GM19193 (cell line): Measurements from ENCODE around the gene SCEL.

Experiments
- POLR2A ChIP-seq: IDR thresholded peaks from 4 replicates; pipeline ENCODE4 v1.6.1; 2011; ENCODE audit not compliant: insufficient read depth, insufficient read length; ENCODE audit errors: extremely low read depth

Gene SCEL, protein sequence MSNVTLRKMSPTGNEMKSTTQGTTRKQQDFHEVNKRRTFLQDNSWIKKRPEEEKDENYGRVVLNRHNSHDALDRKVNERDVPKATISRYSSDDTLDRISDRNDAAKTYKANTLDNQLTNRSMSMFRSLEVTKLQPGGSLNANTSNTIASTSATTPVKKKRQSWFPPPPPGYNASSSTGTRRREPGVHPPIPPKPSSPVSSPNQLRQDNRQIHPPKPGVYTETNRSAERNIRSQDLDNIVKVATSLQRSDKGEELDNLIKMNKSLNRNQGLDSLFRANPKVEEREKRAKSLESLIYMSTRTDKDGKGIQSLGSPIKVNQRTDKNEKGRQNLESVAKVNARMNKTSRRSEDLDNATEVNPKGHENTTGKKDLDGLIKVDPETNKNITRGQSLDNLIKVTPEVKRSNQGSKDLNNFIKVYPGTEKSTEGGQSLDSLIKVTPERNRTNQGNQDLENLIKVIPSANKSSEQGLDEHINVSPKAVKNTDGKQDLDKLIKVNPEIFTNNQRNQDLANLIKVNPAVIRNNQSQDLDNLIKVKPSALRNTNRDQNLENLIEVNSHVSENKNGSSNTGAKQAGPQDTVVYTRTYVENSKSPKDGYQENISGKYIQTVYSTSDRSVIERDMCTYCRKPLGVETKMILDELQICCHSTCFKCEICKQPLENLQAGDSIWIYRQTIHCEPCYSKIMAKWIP

DNA sequence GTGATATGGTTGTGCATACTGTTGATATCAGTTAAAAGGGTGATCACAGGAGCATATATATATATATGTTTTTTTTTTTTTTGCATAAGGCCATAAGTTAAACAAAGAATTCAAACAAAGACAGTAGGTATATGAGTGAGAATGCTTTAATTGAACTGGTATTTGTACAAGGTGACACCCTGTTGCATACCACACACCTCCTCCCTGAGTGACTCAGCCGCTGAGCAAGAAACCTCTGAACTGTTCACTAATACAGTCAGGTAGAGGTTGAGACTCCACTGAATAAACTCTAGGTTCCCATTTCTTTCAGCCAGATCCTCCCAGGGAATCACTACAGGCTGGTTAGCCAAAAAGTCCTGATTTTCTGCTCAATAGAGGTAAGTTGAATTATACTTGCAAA lies at the start of gene SCEL:
TSS of gene SCEL (plus strand) at position 259 of the 400 bp plus-strand sequence. CDS start 20,170 bp downstream, outside the sequence.
- TF ChIP-seq POLR2A: no peak

DNA sequence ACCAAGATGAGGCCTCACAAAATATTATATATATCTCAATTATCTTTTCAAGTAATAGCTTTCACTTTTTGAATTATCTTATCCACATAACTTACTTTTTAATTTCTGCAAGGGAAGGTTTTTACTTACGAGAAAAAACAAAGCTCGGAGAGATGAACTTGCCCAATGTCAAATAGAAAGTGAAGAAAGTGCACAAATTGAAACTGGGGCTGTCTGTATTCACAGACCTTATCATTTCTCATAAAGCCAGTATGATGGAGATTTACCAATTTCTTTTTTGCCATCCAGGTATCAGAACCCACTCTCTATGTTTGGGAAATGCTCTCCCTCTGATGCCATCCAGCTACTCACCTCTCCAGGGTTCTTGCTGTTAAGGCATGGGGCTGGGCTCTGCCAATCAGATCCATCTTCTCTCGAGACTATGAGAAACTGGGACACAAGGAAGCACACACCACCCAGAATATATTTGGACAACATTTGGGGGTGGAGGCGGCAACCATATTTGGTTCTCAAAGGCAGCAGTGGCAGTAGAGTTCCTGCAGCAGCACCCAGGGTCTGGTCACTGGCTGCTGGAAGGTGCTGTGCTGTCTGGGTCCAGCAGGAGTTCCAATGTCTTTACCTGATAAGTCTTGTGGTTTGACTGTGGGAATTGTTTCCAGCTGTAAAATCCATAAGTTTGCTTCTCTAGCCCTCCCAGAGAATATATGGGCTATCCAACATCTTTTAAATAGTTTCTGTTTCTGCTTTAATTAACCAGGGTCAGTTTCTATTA lies 45.8 kb upstream of the SCEL start:
- no peak for TF ChIP-seq POLR2A

DNA sequence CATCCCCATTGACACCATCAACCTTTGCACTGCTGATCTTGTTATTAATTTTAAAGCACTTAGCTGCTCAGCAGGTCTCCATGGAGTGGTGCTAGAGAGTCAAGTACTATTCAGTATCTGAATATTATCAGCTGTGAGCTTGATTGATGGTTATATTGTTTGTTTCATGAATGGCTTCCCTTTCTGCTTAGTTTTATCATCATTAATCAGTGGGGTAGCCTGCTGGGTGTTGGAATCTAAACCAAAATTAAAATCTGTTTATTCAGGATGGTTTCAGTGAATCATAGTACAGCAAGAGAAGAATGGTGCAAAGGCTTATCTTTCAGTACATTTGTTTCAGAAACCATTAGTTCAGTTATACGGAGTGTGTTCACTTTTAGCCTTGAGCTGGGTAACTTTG lies 42.5 kb upstream of the SCEL start:
- no peak for TF ChIP-seq POLR2A

DNA sequence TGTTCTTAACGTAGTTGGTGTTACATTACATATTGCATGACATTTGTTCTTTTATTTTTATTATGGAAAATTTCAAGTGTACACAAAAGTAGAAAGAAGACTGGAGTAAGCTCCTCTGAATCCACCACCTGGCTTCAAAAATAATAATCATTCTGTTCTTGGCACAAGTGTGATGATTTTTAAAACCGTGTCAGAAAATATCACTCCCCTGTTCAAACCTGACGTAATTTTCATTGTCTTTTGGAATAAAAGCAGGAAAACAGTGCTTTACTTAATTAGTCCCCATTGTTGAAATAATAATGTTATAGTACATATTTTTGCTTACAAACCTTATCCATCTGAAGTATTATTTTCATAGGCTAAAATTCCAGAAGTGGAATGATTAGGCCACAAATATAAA lies 41.3 kb upstream of the SCEL start:
- no peak for TF ChIP-seq POLR2A

DNA sequence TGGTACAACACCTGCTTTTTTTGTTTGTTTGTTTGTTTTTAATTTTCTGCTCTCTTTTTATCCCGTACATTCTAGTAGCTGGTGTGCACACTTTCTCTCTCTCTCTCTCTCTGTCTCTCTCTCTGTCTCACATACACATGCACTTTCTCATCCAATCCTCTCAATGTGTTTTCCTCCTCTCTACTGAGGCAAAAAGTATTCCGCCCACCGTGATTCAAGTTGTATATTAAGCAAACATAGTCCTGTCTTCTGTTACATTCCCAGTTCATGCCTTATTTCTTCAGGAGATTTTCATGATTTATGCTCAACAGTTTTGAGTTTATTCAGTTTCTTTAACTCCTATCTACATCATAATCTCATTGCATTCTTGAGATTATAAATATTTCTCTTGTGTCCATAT lies 38.2 kb upstream of the SCEL start:
- TF ChIP-seq POLR2A: no peak

DNA sequence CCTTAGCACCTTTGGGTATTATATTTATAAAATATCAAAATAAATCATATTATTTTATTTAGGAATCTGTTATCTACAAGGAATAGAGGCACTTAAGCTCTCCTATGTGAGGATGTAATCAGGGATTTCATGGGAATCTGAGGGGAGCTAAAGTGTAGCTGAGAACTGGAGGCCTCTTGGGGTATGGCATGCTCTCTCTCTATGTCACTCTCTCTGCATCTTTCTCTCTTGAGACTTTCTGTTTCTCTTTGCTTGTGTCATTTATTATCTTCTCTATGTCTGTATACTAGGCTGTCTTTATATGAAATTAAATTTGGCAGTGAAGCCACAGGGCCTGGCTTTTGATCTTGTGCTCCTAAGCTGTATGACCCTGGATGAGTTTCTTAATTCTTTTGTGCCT lies 37.7 kb upstream of the SCEL start:
- no peak for TF ChIP-seq POLR2A

DNA sequence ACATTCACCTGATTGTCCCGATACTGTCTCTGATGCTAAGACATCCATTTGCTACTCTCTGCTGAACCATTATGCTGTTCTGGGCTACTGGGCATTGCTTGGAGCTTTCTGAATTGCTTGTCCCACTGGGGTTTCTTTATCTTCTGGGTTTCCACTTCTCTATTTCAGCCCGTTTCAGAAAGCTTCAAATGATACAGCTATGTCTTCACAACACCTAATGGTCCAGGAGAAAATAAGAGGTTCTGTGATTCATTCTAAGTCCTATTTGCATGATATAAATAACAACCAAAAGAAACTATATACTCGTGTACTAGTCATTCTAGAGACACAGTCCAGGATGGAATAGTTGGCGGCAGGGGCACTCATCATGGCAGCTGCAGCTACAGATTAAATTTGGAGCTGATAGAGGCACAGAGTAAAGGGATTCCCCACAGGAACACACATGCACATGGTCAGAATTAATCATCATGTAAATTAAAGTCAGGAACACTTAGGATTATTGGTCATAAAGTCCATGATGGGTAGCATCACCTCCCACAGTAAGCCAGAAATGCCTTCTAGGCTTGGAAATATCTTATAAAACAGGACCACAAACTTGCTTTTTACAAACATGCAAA lies 33.3 kb upstream of the SCEL start:
- TF ChIP-seq POLR2A: no peak

DNA sequence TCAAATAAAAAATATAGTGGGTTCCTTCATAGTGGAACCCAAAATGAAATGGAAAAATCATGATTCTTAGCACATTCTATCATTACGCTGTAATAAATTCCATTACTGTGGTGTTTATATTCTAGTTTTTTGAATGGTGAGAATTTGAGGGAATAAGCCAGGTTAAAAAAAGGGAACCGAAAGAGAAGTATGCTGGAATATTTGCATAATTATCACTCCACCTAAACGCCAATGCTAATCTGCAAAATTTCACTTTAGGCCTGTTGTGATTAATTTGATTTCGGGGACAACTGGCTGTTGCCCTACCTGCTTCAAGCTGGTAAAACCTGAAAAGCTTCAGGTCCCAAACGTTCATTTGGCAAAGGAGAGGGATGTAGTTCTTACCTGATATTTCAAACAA lies 32.1 kb upstream of the SCEL start:
- no peak for TF ChIP-seq POLR2A

DNA sequence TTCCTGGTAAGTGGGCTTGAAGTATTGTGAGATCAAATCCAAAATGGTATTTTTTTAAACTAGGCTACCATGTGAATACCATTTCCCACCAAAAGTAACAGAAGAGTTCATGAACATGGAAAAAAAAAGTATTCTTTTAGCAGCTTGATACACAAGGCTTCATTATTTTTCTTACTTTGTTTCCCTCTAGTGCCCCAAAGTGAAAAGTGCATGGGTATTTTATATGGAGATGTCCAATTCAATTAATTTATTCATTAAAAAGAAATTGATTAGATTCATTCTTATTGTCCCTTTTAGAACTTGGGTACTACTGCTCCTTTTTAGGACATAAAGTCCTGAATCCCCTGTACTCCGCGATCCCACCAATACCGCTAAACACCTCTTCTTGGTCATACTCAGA lies 28.6 kb upstream of the SCEL start:
- TF ChIP-seq POLR2A: no peak

DNA sequence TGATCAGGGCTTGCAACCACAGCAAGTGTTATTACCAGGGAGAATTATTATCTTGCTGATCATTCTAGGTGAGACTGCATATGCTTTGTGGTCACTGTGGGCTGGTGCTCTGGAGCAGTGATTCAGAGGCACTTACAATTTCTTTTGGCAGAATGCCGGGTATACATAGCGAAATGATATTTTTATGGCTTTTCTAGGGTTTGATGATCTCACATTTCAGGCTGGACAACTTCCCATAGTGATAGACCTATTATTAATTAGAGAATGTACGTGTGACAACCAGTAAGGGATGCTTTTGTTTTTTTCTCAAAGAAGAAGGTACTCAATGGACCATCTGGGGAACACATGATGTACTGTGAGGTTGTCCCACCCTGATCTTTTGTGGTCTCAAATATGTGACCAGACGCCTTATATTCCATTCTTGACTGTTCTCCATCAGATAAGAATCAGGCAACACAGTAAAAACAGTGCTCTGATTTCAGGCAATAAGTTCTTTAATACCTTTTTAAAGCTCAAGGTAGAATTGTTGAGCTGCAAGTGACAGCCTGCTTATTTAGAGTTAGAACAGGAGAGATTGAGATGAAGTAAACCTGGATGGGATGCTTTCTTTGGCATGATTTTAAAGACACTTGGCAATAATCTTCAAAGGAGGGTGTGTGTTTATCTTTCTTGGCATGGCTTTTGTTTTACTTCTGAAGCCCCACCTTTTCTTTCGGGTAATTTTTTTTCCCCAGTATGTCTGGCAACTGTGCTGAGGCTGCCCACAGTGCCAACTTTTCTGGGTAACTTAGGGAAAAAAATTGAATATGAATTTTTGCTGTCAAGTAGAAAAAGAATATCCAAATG lies 27.4 kb upstream of the SCEL start:
- TF ChIP-seq POLR2A: no peak

DNA sequence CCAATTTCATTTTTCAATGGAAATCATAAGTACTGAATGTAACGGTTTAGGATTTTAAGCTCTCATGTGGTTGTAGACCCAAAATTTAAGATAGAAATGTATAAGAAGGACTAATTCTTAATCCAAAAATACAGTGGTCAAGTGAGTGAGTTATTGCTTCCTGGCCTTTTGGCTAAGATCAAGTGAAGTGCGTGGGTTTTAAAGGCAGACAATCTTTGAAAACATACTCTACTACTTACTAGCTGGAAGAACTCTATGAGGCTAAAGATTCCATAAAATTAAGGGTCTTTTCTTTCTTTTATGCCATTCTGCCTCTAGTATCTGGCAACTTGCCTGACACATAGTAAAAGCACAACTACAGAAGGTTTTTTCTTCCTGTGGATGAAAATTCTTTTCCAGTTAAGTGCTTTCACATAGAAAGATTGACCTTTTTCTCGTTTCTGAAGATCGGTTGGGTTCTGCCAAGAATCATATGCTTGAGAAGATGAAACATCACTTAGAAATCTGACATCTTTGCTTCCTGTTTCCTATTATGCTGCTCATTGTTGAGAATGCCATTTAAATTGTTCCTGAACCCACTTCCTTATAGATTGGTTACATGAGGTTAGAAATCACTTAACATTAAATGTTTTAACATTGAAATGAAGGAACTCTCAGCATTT lies 26.4 kb upstream of the SCEL start:
- TF ChIP-seq POLR2A: no peak

DNA sequence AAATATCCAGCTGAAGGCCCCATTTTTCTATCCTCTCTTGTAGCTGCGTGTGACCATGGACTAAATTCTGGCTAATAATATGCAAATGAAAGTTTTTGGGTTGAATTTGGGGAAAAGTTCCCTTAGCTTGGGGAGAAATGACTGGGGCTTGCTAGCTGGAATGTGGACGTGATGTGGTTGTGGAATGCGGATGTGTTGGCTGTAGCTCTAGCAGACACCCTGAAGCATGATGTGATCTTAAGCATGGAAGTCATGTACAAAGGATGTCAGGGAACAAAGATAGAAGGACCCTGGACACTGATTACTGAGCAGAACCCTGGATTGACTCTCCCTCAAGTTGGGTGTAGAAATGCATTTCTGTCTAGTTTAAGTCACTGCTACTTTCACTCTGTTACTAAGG lies 25.4 kb upstream of the SCEL start:
- no peak for TF ChIP-seq POLR2A

DNA sequence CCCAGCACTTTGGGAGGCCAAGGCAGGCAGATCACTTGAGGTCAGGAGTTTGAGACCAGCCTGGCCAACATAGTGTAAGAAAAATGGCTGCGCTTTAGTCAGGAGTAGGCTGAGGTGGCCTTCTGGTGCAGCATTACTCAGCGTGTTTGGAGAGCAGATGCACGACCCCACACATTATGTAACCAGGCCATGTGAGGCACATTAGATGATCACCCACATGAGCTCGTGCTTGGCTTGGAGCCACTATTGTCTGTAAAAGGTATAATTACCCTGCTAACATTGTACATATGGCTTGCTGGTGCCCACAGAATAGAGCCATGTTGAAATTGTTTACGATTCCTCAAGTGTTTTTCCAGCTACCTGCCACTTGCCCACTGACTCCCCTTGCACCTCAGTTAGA lies 24.0 kb upstream of the SCEL start:
- TF ChIP-seq POLR2A: no peak

DNA sequence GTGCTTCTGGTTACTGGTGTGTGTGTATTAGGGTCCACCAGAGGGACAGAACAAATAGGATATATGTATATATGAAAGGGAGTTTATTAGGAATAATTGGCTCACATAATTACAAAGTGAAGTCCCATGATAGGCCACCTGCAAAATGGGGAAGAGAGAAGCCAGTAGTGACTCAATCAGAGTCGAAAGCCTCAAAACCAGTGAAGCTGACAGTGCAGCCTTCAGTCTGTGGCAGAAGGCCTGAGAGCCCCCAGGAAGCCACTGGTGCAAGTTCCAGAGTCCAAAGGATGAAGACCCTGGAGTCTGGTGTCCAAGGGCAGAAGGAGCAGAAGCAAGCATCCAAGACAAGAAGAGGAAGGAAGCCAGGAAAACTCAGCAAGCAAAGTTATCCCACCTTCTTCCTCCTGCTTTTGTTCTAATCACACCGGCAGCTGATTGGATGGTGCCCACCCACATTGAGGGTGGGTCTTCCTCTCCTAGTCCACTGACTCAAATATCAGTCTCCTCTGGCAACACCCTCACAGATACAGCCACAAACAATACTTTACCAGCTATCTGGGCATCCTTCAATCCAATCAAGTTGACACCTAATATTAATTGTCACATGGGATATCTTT lies 21.7 kb upstream of the SCEL start:
- no peak for TF ChIP-seq POLR2A

DNA sequence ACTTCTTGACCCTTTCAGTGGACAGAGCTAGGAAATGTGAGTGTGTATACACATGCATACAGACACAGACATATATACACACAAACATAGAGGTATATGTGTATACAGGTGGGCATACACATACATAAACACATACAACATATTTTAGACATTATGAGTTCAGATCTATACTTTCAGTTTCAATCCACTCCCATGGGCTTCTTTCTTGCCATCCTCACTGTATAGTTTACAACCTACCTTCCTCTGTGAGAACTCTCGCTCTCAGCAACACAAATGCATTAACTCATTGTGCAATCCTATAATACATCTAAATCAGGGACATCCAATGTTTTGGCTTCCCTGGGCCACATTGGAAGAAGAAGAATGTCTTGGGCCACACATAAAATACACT lies 21.2 kb upstream of the SCEL start:
- no peak for TF ChIP-seq POLR2A
